Vagina (tissue), 2 donors: Measurements from ENCODE around the gene ATG4A. TPM values are rescaled to one million over a fixed set of nuclear protein-coding genes. Genes with fewer than 3 reads are reported as not detected.

Experiments
- DNase-seq, 2 donors: peaks; one replicate each; pipeline ENCODE4 v3.0.0-alpha.2; 2017; ENCODE audit errors: extremely low spot score in 2 of 2
- H3K27ac ChIP-seq: fragments of 200-600 bp; sonication (generic); one replicate; pipeline ENCODE4 v1.5.1; 2019
- H3K27me3 ChIP-seq: fragments of 200-600 bp; sonication (generic); one replicate; pipeline ENCODE4 v1.5.1; 2019
- H3K36me3 ChIP-seq, 2 donors: fragments of 200-600 bp; sonication (generic); one replicate each; pipeline ENCODE4 v1.5.1; 2017 to 2019
- H3K4me1 ChIP-seq: fragments of 200-600 bp; sonication (generic); one replicate; pipeline ENCODE4 v1.5.1; 2019
- H3K4me3 ChIP-seq, 2 donors: fragments of 200-600 bp; sonication (generic); 1 replicate in 1 of 2; 2 replicates in 1 of 2; pipeline ENCODE4 v1.5.1; 2016 to 2019
- H3K9me3 ChIP-seq: fragments of 200-600 bp; sonication (generic); one replicate; pipeline ENCODE4 v1.5.1; 2019
- POLR2A ChIP-seq, 2 donors: fragments of 450-650 bp; IDR thresholded peaks; one replicate each; pipeline ENCODE4 v1.6.1; 2017; ENCODE audit warnings: antibody characterized with exemption in 2 of 2, mild to moderate bottlenecking in 2 of 2, moderate library complexity in 2 of 2
- POLR2AphosphoS5 ChIP-seq, 2 donors: sonication (generic); formaldehyde crosslinking; IDR thresholded peaks; one replicate each; pipeline ENCODE4 v1.9.0; 2017; ENCODE audit warnings: antibody characterized with exemption in 2 of 2, mild to moderate bottlenecking in 2 of 2, low read depth in 1 of 2; ENCODE audit not compliant: insufficient read depth in 1 of 2
- intact Hi-C: fragments of 100-400 bp; cut with DNase I; formaldehyde crosslinking; loops from one replicate; pipeline ENCODE4 v1.15.1; 2023
- total RNA-seq: library from RNA; depleted of rRNA; stranded (reverse); fragments of >200 nt; gene quantifications from one replicate; pipeline ENCODE4 v1.2.3, GENCODE V29; 2016
- TF ChIP-seq, protein P1 (sequence below), 3 experiments: fragments of 450-650 bp in 2 of 3; fragments of 200-600 bp in 1 of 3; sonication (generic) in 1 of 3; IDR thresholded peaks; one replicate each; pipeline ENCODE4 v1.5.1; 2017 to 2019; ENCODE audit warnings: antibody characterized with exemption in 3 of 3, mild to moderate bottlenecking in 2 of 3, moderate library complexity in 2 of 3

ATG4A gene
- total RNA-seq, 1 donor from 2014 or later, result 5.4 TPM

DNA sequence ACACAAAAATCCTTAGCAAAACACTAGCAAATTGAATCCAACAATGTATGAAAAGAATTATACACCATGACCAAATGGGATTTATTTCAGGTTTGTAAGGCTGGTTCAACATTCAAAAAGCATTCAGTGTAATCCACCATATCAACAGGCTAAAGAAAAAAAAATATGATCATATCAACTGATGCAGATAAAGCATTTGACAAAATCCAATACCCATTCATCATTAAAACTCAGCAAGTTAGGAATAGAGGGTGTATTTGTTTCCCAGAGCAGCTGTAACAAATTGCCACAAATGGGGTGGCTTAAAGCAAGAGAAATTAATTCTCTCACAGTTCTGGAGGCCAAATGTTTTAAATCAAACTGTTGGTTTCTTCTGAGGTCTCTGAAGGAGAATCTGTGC, 36.0 kb upstream of the ATG4A start:
- TF ChIP-seq POLR2A (IDR thresholded peaks at IDR 0.05) (no peak), POLR2AphosphoS5 (IDR thresholded peaks at IDR 0.05; ENCODE audit: insufficient read depth in 1 of 2, low read depth in 1 of 2) (no peak)
- TF ChIP-seq, protein P1, sequence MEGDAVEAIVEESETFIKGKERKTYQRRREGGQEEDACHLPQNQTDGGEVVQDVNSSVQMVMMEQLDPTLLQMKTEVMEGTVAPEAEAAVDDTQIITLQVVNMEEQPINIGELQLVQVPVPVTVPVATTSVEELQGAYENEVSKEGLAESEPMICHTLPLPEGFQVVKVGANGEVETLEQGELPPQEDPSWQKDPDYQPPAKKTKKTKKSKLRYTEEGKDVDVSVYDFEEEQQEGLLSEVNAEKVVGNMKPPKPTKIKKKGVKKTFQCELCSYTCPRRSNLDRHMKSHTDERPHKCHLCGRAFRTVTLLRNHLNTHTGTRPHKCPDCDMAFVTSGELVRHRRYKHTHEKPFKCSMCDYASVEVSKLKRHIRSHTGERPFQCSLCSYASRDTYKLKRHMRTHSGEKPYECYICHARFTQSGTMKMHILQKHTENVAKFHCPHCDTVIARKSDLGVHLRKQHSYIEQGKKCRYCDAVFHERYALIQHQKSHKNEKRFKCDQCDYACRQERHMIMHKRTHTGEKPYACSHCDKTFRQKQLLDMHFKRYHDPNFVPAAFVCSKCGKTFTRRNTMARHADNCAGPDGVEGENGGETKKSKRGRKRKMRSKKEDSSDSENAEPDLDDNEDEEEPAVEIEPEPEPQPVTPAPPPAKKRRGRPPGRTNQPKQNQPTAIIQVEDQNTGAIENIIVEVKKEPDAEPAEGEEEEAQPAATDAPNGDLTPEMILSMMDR (IDR thresholded peaks at IDR 0.05), result no peak

DNA sequence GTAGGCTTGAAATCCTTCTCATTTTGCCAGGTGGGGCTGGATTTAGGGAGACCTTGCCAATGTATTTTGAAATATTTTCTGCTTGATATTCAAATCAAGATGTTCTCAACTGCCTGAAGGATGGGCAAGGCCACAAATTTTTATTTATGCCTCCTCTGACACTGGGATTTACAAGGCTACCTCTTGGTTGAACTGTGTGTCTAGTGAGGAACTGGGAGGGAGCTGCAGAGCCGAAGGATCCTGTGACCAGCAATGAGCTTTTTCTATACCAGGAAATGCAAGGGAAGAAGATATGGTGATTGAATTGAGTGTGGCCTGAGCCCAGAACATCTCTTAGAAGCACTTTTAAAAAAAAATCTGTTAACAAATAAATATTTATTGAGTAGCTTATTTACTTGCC, 31.8 kb upstream of the ATG4A start:
- no peak for DNase-seq
- Histone ChIP-seq H3K4me3 (no peak overlapping the region), H3K36me3 (no peaks in the 10 kb centered on the region), H3K27me3 (no peaks in the 10 kb centered on the region), H3K9me3 (no peaks in the 10 kb centered on the region), H3K27ac (no peak overlapping the region), H3K4me1 (no peaks in the 10 kb centered on the region)
- TF ChIP-seq POLR2A (IDR thresholded peaks at IDR 0.05) (no peak), POLR2AphosphoS5 (IDR thresholded peaks at IDR 0.05; ENCODE audit: insufficient read depth in 1 of 2, low read depth in 1 of 2) (no peak)
- TF ChIP-seq, protein P1 (IDR thresholded peaks at IDR 0.05), result no peak
- intact Hi-C loops, result no loop called here

More for the DNA sequence above, 36.0 kb upstream of the ATG4A start:
- Histone ChIP-seq H3K27ac (no peak overlapping the region), H3K4me3 (no peak overlapping the region), H3K27me3 (no peaks in the 10 kb centered on the region), H3K4me1 (no peaks in the 10 kb centered on the region), H3K36me3 (no peaks in the 10 kb centered on the region), H3K9me3 (no peaks in the 10 kb centered on the region)
- intact Hi-C loops, result no loop called here
- no peak for DNase-seq

DNA sequence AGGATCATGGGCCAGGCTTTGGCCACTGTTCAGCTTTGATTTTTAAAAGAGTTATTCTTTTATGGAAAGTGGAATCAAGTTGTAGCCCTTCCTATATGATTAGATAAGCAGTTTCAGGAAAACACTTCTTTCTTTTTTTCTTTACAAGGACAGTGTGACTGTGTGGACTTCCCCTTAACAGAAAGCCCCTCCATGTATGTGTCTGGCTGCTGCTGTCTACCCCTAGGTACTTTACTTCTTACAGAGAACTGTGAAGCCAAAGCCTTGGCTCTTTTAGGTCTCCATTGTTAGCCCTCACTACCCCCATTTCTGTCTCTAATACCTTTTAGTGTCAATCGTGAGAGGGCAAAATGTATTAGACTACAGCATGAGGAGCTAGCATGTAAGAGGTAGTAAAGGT, 27.6 kb upstream of the ATG4A start:
- H3K4me1 ChIP-seq, result no peaks in the 10 kb centered on the region
- no peaks in the 10 kb centered on the region for H3K36me3 ChIP-seq
- intact Hi-C loops, result no loop called here
- no peak for DNase-seq
- H3K27me3 ChIP-seq, result no peaks in the 10 kb centered on the region
- no peak overlapping the region for H3K4me3 ChIP-seq
- TF ChIP-seq POLR2A (IDR thresholded peaks at IDR 0.05) (no peak), POLR2AphosphoS5 (IDR thresholded peaks at IDR 0.05; ENCODE audit: insufficient read depth in 1 of 2, low read depth in 1 of 2) (no peak)
- TF ChIP-seq, protein P1 (IDR thresholded peaks at IDR 0.05), result no peak
- H3K9me3 ChIP-seq, result no peaks in the 10 kb centered on the region
- no peak overlapping the region for H3K27ac ChIP-seq

DNA sequence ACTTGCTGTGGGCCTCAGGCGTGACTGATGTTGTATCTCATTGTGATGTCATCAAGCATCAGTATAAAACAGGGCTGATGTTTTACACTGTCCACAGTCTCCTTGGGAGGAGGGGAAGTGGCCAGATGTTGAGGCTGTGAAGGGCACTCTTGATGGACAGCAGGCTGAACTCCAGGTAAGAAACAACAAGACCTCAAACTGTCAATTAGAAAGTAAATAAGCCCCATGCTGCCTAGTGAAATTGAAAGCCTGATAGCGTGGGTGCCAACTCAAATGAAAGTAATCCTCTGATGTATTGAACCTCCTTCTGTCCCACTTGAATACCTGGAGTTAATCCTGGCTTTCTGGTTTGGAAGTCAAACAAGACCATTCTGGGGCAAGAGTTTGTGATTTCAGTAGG, 27.0 kb upstream of the ATG4A start:
- H3K4me1 ChIP-seq, result no peaks in the 10 kb centered on the region
- H3K9me3 ChIP-seq, result no peaks in the 10 kb centered on the region
- H3K4me3 ChIP-seq, result no peak overlapping the region
- intact Hi-C loops, result no loop called here
- H3K27ac ChIP-seq, result no peak overlapping the region
- TF ChIP-seq POLR2AphosphoS5 (IDR thresholded peaks at IDR 0.05; ENCODE audit: insufficient read depth in 1 of 2, low read depth in 1 of 2) (no peak), POLR2A (IDR thresholded peaks at IDR 0.05) (no peak)
- TF ChIP-seq, protein P1 (IDR thresholded peaks at IDR 0.05), result no peak
- H3K36me3 ChIP-seq, result no peaks in the 10 kb centered on the region
- no peaks in the 10 kb centered on the region for H3K27me3 ChIP-seq
- DNase-seq, result no peak

DNA sequence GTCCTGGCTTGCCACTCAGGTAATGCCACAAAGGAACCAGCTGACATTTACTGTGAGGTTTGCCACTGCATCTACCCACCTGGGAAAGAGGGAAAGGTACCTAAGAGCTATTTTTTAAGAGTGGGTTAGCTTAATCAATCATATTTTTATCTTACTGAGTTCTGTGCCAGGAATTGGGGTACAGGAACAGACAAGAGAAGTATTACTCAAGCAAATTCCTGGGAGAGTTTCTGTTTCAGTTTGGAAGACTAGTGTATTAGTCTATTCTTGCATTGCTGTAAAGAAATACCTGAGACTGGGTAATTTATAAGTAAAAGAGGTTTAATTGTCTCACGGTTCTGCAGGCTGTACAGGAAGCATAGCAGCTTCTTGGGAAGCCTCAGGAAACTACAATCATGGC, 23.5 kb upstream of the ATG4A start:
- no peak for TF ChIP-seq POLR2AphosphoS5 (IDR thresholded peaks at IDR 0.05; ENCODE audit: insufficient read depth in 1 of 2, low read depth in 1 of 2)
- TF ChIP-seq, protein P1 (IDR thresholded peaks at IDR 0.05), result no peak
- no peak for TF ChIP-seq POLR2A (IDR thresholded peaks at IDR 0.05)
- no peak for DNase-seq
- H3K27ac ChIP-seq, result no peak overlapping the region
- H3K9me3 ChIP-seq, result no peaks in the 10 kb centered on the region
- no peak overlapping the region for H3K4me3 ChIP-seq
- H3K4me1 ChIP-seq, result no peaks in the 10 kb centered on the region
- intact Hi-C loops, result no loop called here
- H3K36me3 ChIP-seq, result no peaks in the 10 kb centered on the region
- no peaks in the 10 kb centered on the region for H3K27me3 ChIP-seq
